HFFc6 (cell line): ENCODE measurements around the gene AWAT1. TPM values are rescaled to one million over a fixed set of nuclear protein-coding genes. Genes with fewer than 3 reads are reported as not detected.
A peak's percentile ranks its signal among the peaks of the same experiment; 100 is the strongest.
"Not testable (repeated sequence)": the region's sequence is repeated elsewhere in the genome, so short reads cannot be mapped to it uniquely, and the experiment has no call there.

Experiments used
- DNase-seq: peaks from one replicate; pipeline ENCODE4 v3.0.0-alpha.2; 2018
- H3K27ac Mint-ChIP-seq: 2 replicates; pipeline ENCODE4 v1.8.0; 2020; ENCODE audit warnings: mild to moderate bottlenecking, mixed read lengths
- H3K27me3 Mint-ChIP-seq: 2 replicates; pipeline ENCODE4 v1.8.0; 2021; ENCODE audit warnings: mild to moderate bottlenecking, moderate library complexity, mixed read lengths; ENCODE audit not compliant: insufficient read depth
- H3K36me3 Mint-ChIP-seq: 2 replicates; pipeline ENCODE4 v1.8.0; 2021; ENCODE audit warnings: low read depth, mixed read lengths
- H3K4me1 Mint-ChIP-seq: 2 replicates; pipeline ENCODE4 v1.8.0; 2020; ENCODE audit warnings: low read depth, mixed read lengths
- H3K4me3 Mint-ChIP-seq: 2 replicates; pipeline ENCODE4 v1.8.0; 2020; ENCODE audit warnings: mild to moderate bottlenecking, moderate library complexity, mixed read lengths
- H3K9me3 Mint-ChIP-seq: 2 replicates; pipeline ENCODE4 v1.8.0; 2020; ENCODE audit warnings: mild to moderate bottlenecking, mixed read lengths
- total RNA-seq, 6 experiments: library from RNA; stranded (reverse); fragmentation: NEBNext Ultra II Directional; extraction: Animal tissue kit (Norgen Biotek cat#: 25700); gene quantifications; 2 replicates in 1 of 6; 3 replicates in 5 of 6; pipeline ENCODE4 v1.2.3, GENCODE V29; 2021
- TF ChIP-seq, protein P1 (sequence below): fragments of 200-600 bp; sonication (generic); IDR thresholded peaks from 2 replicates; pipeline ENCODE4 v1.5.0; 2021; ENCODE audit warnings: antibody characterized with exemption, mild to moderate bottlenecking

Gene AWAT1
- total RNA-seq, 6 experiments from 2014 or later = not detected

DNA sequence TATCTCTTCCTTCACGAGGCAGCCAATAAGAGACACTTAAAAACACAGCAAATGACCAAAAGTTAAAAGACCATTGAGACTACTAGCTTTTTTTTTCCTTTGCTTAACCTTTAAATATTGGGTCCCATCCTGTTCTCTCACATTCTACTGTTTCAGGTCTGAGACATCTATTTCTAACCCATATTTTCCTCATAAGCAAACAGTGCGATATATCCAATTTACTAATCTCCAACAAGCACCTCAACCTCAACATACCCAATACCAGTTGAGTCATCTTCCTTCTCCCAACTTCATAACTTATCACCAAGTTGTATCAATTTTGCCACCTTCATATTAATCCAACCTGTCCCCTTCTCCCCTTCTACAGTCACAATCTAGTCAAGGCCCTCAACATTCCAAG is 7.0 kb downstream of the AWAT1 start:
- Mint-ChIP-seq H3K9me3 (no peaks in the 10 kb centered on the region), H3K4me1 (no peaks in the 10 kb centered on the region; the same call in 1 of the 2 replicates), H3K27me3 (peaks cover 6% of the 10 kb centered on the region), H3K36me3 (no peaks in the 10 kb centered on the region), H3K4me3 (no peak overlapping the region), H3K27ac (no peak overlapping the region)
- DNase-seq = no peak
- TF ChIP-seq, protein P1, sequence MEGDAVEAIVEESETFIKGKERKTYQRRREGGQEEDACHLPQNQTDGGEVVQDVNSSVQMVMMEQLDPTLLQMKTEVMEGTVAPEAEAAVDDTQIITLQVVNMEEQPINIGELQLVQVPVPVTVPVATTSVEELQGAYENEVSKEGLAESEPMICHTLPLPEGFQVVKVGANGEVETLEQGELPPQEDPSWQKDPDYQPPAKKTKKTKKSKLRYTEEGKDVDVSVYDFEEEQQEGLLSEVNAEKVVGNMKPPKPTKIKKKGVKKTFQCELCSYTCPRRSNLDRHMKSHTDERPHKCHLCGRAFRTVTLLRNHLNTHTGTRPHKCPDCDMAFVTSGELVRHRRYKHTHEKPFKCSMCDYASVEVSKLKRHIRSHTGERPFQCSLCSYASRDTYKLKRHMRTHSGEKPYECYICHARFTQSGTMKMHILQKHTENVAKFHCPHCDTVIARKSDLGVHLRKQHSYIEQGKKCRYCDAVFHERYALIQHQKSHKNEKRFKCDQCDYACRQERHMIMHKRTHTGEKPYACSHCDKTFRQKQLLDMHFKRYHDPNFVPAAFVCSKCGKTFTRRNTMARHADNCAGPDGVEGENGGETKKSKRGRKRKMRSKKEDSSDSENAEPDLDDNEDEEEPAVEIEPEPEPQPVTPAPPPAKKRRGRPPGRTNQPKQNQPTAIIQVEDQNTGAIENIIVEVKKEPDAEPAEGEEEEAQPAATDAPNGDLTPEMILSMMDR = no peak

DNA sequence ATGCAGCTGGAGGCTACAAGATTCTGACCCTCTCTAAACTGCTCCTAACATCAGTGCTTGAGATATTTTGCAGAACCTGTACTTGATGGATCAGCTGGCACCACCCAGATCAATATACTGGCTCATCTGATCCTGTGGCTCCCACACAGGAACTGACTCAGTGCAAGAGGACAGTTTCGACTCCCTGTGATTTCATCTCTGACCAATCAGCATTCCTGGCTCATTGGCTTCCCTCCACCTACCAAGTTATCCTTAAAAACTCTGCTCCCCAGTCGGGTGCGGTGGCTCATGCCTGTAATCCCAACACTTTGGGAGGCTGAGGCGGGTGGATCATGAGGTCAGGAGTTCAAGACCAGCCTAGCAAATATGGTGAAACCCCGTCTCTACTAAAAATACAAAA is 9.1 kb downstream of the AWAT1 start:
- not testable (repeated sequence) for H3K27me3 Mint-ChIP-seq, H3K4me3 Mint-ChIP-seq, H3K36me3 Mint-ChIP-seq, H3K9me3 Mint-ChIP-seq, H3K4me1 Mint-ChIP-seq, H3K27ac Mint-ChIP-seq, DNase-seq

DNA sequence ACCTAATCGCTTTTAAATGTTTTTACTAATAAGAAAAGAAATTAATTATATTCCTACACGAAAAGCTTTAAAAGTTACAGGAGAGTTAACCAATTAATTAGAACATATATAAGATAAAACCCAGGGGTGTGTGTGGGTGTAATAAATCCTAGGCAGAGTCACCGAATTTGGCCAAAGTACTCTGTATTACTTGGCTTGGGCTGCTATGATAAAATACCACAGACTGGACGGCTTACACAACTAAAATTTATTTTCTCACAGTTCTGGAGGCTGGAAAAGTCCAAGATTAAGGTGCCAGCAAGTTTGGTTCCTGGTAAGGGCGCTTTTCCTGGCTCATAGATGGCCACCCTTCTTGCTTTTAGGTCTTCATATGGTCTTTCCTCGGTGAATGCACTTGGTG is 10.4 kb downstream of the AWAT1 start:
- H3K9me3 Mint-ChIP-seq = no peaks in the 10 kb centered on the region
- no peak overlapping the region for H3K27ac Mint-ChIP-seq
- no peak overlapping the region for H3K4me3 Mint-ChIP-seq
- no peaks in the 10 kb centered on the region for H3K27me3 Mint-ChIP-seq
- no peak for DNase-seq
- H3K36me3 Mint-ChIP-seq = no peaks in the 10 kb centered on the region
- TF ChIP-seq, protein P1 = no peak
- H3K4me1 Mint-ChIP-seq = no peaks in the 10 kb centered on the region; the same call in 1 of the 2 replicates

DNA sequence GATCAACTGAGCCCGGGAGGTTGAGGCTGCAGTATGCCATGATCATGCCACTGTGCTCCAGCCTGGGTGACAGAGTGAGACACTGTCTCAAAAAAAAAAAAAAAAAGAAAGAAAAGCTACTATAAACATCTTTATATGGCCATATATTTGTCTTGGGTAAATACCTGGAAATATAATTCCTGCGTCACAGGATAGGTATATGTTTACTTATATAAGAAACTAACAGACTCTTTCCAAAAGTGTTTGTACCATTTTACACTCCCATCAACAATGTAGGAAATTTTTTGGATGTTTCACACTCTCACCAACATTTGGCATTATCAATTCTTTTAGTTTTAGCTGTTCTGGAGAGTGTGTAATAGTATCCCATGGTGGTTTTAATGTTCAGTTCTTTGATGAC is 12.8 kb downstream of the AWAT1 start:
- TF ChIP-seq, protein P1 = no peak
- no peak overlapping the region for H3K27ac Mint-ChIP-seq
- H3K4me1 Mint-ChIP-seq = no peaks in the 10 kb centered on the region; the same call in 1 of the 2 replicates
- no peaks in the 10 kb centered on the region for H3K36me3 Mint-ChIP-seq
- DNase-seq = no peak
- no peak overlapping the region for H3K4me3 Mint-ChIP-seq
- no peaks in the 10 kb centered on the region for H3K9me3 Mint-ChIP-seq
- no peaks in the 10 kb centered on the region for H3K27me3 Mint-ChIP-seq

DNA sequence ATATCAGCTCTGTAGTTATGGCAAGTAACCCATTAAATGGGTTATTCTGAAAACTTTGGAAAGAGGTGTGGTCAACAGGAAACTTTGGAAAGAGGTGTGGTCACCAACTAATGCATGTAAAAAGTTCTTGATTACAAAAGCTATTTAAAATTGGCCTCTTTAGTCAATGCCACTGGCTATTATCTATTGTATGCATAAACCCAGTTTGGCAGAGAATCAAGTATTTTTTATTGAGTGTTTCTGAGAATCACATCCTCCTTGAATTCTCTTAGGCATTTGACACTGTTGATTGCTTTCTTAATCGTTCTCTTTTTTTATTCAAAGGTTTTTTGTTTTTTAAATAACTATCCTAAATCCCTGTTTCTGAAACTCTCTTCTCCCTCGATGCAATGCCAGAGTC is 18.0 kb downstream of the AWAT1 start:
- H3K4me1 Mint-ChIP-seq = peaks cover 32% of the 10 kb centered on the region
- no peaks in the 10 kb centered on the region for H3K36me3 Mint-ChIP-seq
- TF ChIP-seq, protein P1 = no peak
- DNase-seq = no peak
- H3K27ac Mint-ChIP-seq = no peak overlapping the region
- H3K27me3 Mint-ChIP-seq = peaks cover 3% of the 10 kb centered on the region
- H3K9me3 Mint-ChIP-seq = no peaks in the 10 kb centered on the region
- H3K4me3 Mint-ChIP-seq = no peak overlapping the region

DNA sequence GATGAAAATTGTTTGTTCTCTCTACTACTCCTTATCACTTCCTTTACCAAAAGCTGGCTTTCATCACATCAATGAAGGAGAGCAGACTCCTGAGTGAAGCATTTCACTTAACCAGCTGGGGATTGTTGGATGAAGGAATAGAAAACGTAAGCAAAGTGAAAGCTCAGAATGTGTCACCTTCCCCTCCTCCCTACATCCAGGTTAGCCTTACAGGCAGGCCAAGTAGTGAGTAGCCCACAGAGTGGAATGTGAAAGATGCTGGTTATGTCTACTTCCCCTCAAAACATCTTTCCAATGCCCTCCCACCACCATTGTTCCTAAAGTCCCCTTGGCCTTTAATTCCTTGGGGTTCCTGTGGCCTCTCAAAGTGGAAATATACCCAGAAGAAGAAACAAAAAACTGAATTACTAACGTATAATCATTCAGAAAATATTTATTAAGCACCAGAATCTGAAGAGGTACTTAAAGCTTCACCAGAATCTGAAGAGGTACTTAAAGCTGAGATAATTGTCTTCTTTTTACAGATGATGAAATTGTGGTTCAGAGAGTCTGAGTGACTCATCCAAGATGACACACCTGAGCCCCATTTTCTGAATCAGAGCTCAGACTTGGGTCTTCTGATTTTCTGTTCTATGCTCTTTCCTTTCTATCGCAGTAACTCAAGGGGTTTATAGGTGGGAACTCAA is 19.1 kb downstream of the AWAT1 start:
- H3K9me3 Mint-ChIP-seq = no peaks in the 10 kb centered on the region
- no peak for DNase-seq
- H3K27ac Mint-ChIP-seq = peak overlapping the region; percentile 14; the same call in 1 of the 2 replicates
- H3K36me3 Mint-ChIP-seq = no peaks in the 10 kb centered on the region
- peaks cover 3% of the 10 kb centered on the region for H3K27me3 Mint-ChIP-seq
- H3K4me3 Mint-ChIP-seq = no peak overlapping the region
- peaks cover 32% of the 10 kb centered on the region for H3K4me1 Mint-ChIP-seq
- TF ChIP-seq, protein P1 = no peak
